DOHH2 (cell line): ENCODE measurements around the gene MFAP3.

ENCODE experiments used
- EZH2phosphoT487 ChIP-seq: fragments of 200-600 bp; sonication (generic); IDR thresholded peaks from 2 replicates; pipeline ENCODE4 v1.6.1; 2017; ENCODE audit warnings: borderline replicate concordance, mild to moderate bottlenecking, antibody characterized with exemption, low read length, moderate library complexity, mixed read lengths
- TF ChIP-seq, protein P1 (sequence below): fragments of 200-600 bp; sonication (generic); IDR thresholded peaks from one replicate; pipeline ENCODE4 v1.5.1; 2014; ENCODE audit warnings: antibody characterized with exemption, mild to moderate bottlenecking, low read depth, low read length; ENCODE audit not compliant: poor library complexity, severe bottlenecking

DNA sequence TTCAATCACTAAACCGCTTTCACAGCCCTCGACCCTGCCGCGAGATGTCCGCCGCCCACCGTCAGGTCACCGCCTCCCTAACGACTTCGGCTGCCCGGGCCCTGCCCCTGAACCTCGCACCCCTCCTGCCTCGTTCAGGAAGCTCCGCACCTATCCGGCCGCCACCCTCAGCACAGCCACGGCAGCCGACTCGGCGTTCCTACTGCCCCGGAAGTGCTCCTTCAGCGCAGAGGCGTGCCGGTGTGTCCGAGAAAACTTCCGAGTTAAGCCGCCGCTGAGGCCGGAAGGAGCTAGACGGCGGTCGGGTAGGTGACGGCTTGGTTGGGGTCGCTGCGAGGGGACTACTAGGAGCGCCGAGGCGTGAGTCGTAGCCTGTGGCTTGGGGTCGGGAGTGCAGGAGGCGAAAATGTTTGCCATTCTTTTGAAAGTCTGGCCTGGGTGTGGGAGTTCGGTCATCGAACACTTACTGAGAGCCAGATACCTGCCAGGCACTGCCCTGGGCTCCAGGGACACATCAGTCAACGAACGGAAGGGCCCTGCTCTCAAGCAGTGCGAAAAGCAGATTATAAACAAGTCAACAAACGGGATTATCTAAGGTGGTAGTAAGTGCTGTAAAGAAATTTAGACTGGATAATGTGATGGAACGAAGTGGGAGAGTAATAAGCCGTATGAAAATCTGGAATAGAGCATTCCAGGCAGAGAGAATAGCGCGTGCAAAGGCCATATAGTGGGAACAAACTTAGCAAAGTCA, at the start of gene MFAP3, which contains the start of gene FAM114A2:
- TF ChIP-seq, protein P1, sequence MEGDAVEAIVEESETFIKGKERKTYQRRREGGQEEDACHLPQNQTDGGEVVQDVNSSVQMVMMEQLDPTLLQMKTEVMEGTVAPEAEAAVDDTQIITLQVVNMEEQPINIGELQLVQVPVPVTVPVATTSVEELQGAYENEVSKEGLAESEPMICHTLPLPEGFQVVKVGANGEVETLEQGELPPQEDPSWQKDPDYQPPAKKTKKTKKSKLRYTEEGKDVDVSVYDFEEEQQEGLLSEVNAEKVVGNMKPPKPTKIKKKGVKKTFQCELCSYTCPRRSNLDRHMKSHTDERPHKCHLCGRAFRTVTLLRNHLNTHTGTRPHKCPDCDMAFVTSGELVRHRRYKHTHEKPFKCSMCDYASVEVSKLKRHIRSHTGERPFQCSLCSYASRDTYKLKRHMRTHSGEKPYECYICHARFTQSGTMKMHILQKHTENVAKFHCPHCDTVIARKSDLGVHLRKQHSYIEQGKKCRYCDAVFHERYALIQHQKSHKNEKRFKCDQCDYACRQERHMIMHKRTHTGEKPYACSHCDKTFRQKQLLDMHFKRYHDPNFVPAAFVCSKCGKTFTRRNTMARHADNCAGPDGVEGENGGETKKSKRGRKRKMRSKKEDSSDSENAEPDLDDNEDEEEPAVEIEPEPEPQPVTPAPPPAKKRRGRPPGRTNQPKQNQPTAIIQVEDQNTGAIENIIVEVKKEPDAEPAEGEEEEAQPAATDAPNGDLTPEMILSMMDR, result no peak
- no peak for TF ChIP-seq EZH2phosphoT487
